Fibroblast of lung (primary cell): ENCODE measurements around the gene CBX1. TPM values are rescaled to one million over a fixed set of nuclear protein-coding genes. Genes with fewer than 3 reads are reported as not detected.
A peak's percentile ranks its signal among the peaks of the same experiment; 100 is the strongest.

ENCODE experiments used
- DNase-seq, 2 donors: peaks; one replicate each; pipeline versions ENCODE4 v3.0.0 to v3.0.0-alpha.2; 2010; ENCODE audit warnings: low read depth in 2 of 2
- H2AFZ ChIP-seq: 2 replicates; pipeline ENCODE4 v1.5.1; 2012; ENCODE audit warnings: low read length, control low read depth, inconsistent platforms
- H3K27ac ChIP-seq: 2 replicates; pipeline ENCODE4 v1.5.1; 2011; ENCODE audit warnings: low read length, control low read depth; ENCODE audit not compliant: insufficient read depth
- H3K27me3 ChIP-seq: 2 replicates; pipeline ENCODE4 v1.5.1; 2011; ENCODE audit warnings: mild to moderate bottlenecking, low read length; ENCODE audit not compliant: control insufficient read depth, insufficient read depth
- H3K36me3 ChIP-seq: 2 replicates; pipeline ENCODE4 v1.5.1; 2011; ENCODE audit warnings: low read length; ENCODE audit not compliant: control insufficient read depth, insufficient read depth
- H3K4me1 ChIP-seq: 2 replicates; pipeline ENCODE4 v1.5.1; 2011; ENCODE audit warnings: low read length; ENCODE audit not compliant: control insufficient read depth, insufficient read depth; ENCODE audit errors: extremely low read depth
- H3K4me2 ChIP-seq: 2 replicates; pipeline ENCODE4 v1.5.1; 2011; ENCODE audit warnings: low read length, control low read depth; ENCODE audit not compliant: insufficient read depth; ENCODE audit errors: extremely low read depth
- H3K4me3 ChIP-seq, 4 experiments: fragments of 200-600 bp in 1 of 4; sonication (generic) in 1 of 4; replicated peaks in 1 of 4; 2 replicates each; pipeline ENCODE4 v1.5.1; 2011 to 2016; ENCODE audit warnings: low read length in 4 of 4, low read depth in 3 of 4, mild to moderate bottlenecking in 3 of 4, control low read depth in 2 of 4, inconsistent platforms in 1 of 4, mixed read lengths in 1 of 4; ENCODE audit not compliant: insufficient read depth in 1 of 4; ENCODE audit errors: control extremely low read depth in 1 of 4
- H3K79me2 ChIP-seq: 2 replicates; pipeline ENCODE4 v1.5.1; 2012; ENCODE audit warnings: mild to moderate bottlenecking, low read length, inconsistent platforms; ENCODE audit not compliant: control insufficient read depth, insufficient read depth
- H3K9ac ChIP-seq: 2 replicates; pipeline ENCODE4 v1.5.1; 2011; ENCODE audit warnings: mild to moderate bottlenecking, low read length, control low read depth; ENCODE audit not compliant: insufficient read depth
- H3K9me3 ChIP-seq: 2 replicates; pipeline ENCODE4 v1.5.1; 2012; ENCODE audit warnings: low read depth, low read length; ENCODE audit not compliant: control insufficient read depth, insufficient read depth
- H4K20me1 ChIP-seq: 2 replicates; pipeline ENCODE4 v1.5.1; 2011; ENCODE audit warnings: low read length; ENCODE audit not compliant: control insufficient read depth, insufficient read depth; ENCODE audit errors: extremely low read depth
- EZH2 ChIP-seq: IDR thresholded peaks from 2 replicates; pipeline ENCODE4 v1.5.1; 2012; ENCODE audit warnings: low read length, control low read depth, mild to moderate bottlenecking; ENCODE audit errors: missing control alignments
- polyA plus RNA-seq, 2 donors: library from polyadenylated mRNA; depleted of rRNA in 1 of 2; stranded (reverse) in 1 of 2; unstranded in 1 of 2; fragments of >200 nt; gene quantifications; 2 replicates each; pipeline ENCODE4 v1.2.1, GENCODE V29; 2011 to 2012; ENCODE audit warnings: missing spikeins in 1 of 2
- total RNA-seq: library from RNA; depleted of rRNA; stranded (reverse); fragments of >200 nt; gene quantifications from 2 replicates; pipeline ENCODE4 v1.2.1, GENCODE V29; 2014
- TF ChIP-seq, protein P1 (sequence below), 2 donors: IDR thresholded peaks in 1 of 2; conservative IDR thresholded peaks in 1 of 2; 1 replicate in 1 of 2; 2 replicates in 1 of 2; pipeline ENCODE4 v1.5.1; 2011 to 2012; ENCODE audit warnings: low read length in 2 of 2, control low read depth in 1 of 2, inconsistent platforms in 1 of 2, low read depth in 1 of 2, mild to moderate bottlenecking in 1 of 2

The CBX1 gene
- total and polyA plus RNA-seq, 2 donors (not counting 1 experiment from before 2014, with no cell fraction given): 50.4 to 64.8 TPM

DNA sequence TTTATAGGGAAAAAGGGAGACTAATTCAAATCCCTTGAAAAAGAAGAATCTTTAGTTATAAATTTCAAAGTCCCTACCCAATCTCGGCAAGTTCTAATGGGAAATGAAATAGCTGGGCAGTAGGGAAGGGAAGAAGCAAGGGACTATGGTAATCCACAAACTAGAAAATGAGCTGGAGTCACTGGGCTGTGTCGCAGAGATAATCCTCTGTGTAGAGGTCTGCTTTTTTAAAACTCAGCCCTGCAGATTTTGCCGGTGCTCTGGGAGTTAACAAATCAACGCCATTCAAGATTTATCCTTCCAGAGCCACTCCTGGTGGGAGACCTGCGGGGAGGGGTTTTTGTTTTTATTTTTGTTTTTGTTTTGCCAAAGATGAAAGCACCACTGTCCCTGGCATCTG, 27.1 kb upstream of the CBX1 start:
- Histone ChIP-seq H3K36me3 (no peaks in the 10 kb centered on the region), H2AFZ (no peak overlapping the region), H3K4me1 (no peaks in the 10 kb centered on the region), H3K9me3 (no peaks in the 10 kb centered on the region), H4K20me1 (no peaks in the 10 kb centered on the region), H3K27me3 (peaks cover 6% of the 10 kb centered on the region), H3K79me2 (no peaks in the 10 kb centered on the region), H3K27ac (no peak overlapping the region), H3K4me2 (no peak overlapping the region), H3K9ac (no peak overlapping the region), H3K4me3 (no peak overlapping the region)
- DNase-seq: no peak
- TF ChIP-seq, protein P1, sequence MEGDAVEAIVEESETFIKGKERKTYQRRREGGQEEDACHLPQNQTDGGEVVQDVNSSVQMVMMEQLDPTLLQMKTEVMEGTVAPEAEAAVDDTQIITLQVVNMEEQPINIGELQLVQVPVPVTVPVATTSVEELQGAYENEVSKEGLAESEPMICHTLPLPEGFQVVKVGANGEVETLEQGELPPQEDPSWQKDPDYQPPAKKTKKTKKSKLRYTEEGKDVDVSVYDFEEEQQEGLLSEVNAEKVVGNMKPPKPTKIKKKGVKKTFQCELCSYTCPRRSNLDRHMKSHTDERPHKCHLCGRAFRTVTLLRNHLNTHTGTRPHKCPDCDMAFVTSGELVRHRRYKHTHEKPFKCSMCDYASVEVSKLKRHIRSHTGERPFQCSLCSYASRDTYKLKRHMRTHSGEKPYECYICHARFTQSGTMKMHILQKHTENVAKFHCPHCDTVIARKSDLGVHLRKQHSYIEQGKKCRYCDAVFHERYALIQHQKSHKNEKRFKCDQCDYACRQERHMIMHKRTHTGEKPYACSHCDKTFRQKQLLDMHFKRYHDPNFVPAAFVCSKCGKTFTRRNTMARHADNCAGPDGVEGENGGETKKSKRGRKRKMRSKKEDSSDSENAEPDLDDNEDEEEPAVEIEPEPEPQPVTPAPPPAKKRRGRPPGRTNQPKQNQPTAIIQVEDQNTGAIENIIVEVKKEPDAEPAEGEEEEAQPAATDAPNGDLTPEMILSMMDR (conservative IDR thresholded peaks at IDR 0.05 in 1 of 2, IDR thresholded peaks at IDR 0.05 in 1 of 2; ENCODE audit: low read depth in 1 of 2, low read length in 2 of 2): no peak
- TF ChIP-seq EZH2: no peak

DNA sequence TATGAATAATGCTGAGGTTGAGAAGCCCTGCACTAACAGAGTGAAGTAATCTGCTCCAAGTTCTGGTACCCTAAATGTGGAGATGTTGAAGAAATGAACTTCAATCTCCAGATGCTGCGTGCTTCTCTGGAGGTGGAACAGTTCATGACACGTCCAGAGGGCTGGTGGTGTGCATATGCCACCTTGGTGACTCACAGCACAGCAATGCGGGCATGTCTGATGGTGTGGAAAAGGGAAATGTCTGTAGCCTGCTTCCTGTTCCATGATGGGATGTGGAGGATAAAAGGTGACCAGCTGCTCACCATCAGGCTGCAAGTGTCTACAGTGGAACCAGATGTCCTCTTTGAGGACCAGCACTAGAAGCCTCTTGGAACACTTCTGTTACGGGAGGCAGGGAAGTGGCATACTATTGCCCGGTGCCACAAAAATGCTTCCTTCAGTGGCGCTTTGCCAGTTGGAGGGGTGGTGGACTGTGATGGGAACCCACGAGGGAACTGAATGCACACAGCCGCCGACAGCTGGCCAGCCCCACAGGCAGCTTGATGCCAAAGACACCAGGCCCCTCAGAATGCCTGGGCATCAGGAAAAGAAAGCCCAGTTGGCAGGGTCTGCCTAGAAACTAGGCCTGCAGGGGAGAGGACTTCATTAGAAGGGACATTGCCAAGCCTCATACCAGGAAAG, 26.2 kb upstream of the CBX1 start:
- no peak overlapping the region for H3K4me3 ChIP-seq
- H3K9me3 ChIP-seq: no peaks in the 10 kb centered on the region
- H3K27me3 ChIP-seq: peaks cover 4% of the 10 kb centered on the region
- H3K79me2 ChIP-seq: no peaks in the 10 kb centered on the region
- TF ChIP-seq, protein P1 (conservative IDR thresholded peaks at IDR 0.05 in 1 of 2, IDR thresholded peaks at IDR 0.05 in 1 of 2; ENCODE audit: low read depth in 1 of 2, low read length in 2 of 2): no peak
- no peak for TF ChIP-seq EZH2
- H3K36me3 ChIP-seq: peaks cover 1% of the 10 kb centered on the region
- no peak overlapping the region for H3K27ac ChIP-seq
- H3K4me1 ChIP-seq: no peaks in the 10 kb centered on the region
- no peak overlapping the region for H3K9ac ChIP-seq
- peak in 1 of 2 donors; percentile 52 for DNase-seq
- no peaks in the 10 kb centered on the region for H4K20me1 ChIP-seq
- no peak overlapping the region for H2AFZ ChIP-seq
- no peak overlapping the region for H3K4me2 ChIP-seq

DNA sequence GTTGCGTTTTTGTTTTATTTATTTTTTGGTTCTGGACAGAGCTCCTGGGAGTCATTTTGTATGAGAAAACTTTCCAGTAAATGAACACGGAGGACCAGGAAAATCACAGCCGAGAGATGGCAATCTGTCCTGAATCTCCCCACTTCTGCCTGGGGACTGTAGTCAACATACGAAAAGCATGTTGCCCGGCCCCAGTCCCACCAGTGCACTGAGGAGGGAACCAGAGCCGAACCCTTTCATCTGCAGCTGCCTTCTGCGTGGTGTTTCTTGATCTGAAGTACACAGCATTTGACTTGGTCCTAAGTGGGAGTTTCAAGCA, 25.2 kb upstream of the CBX1 start:
- Histone ChIP-seq H3K79me2 (no peaks in the 10 kb centered on the region), H4K20me1 (no peaks in the 10 kb centered on the region), H3K4me1 (no peaks in the 10 kb centered on the region), H3K27me3 (no peaks in the 10 kb centered on the region), H3K4me2 (no peak overlapping the region), H3K9ac (no peak overlapping the region), H3K36me3 (peaks cover 3% of the 10 kb centered on the region), H2AFZ (no peak overlapping the region), H3K27ac (no peak overlapping the region), H3K9me3 (no peaks in the 10 kb centered on the region), H3K4me3 (no peak overlapping the region)
- TF ChIP-seq EZH2: no peak
- TF ChIP-seq, protein P1 (conservative IDR thresholded peaks at IDR 0.05 in 1 of 2, IDR thresholded peaks at IDR 0.05 in 1 of 2; ENCODE audit: low read depth in 1 of 2, low read length in 2 of 2): no peak
- no peak for DNase-seq
